Breast epithelium (tissue), 4 donors: ENCODE data around the gene CFHR1. TPM values are rescaled to one million over a fixed set of nuclear protein-coding genes. Genes with fewer than 3 reads are reported as not detected.
"Not testable (repeated sequence)": the region's sequence is repeated elsewhere in the genome, so short reads cannot be mapped to it uniquely, and the experiment has no call there.

Experiments used
- DNase-seq, 2 donors: peaks; one replicate each; pipeline ENCODE4 v3.0.0-alpha.2; 2019; ENCODE audit warnings: low spot score in 2 of 2
- H3K27ac ChIP-seq, 2 donors: fragments of 200-600 bp; sonication (generic) in 1 of 2; one replicate each; pipeline ENCODE4 v1.5.1; 2016 to 2019; ENCODE audit warnings: mild to moderate bottlenecking in 1 of 2
- H3K27me3 ChIP-seq, 2 donors: fragments of 200-600 bp; sonication (generic) in 1 of 2; one replicate each; pipeline versions ENCODE4 v1.5.1 to v1.6.0; 2017 to 2019; ENCODE audit warnings: control low read depth in 1 of 2, mild to moderate bottlenecking in 1 of 2
- H3K36me3 ChIP-seq: fragments of 200-600 bp; one replicate; pipeline ENCODE4 v1.5.1; 2019
- H3K4me1 ChIP-seq, 2 donors: fragments of 200-600 bp; sonication (generic); one replicate each; pipeline ENCODE4 v1.5.1; 2016 to 2019; ENCODE audit warnings: control low read depth in 1 of 2
- H3K4me3 ChIP-seq, 3 donors: fragments of 200-600 bp; sonication (generic); 1 replicate in 2 of 3; 2 replicates in 1 of 3; pipeline ENCODE4 v1.5.1; 2016 to 2019; ENCODE audit warnings: mild to moderate bottlenecking in 3 of 3, moderate library complexity in 2 of 3
- H3K9me3 ChIP-seq, 2 donors: fragments of 200-600 bp; sonication (generic) in 1 of 2; one replicate each; pipeline ENCODE4 v1.5.1; 2016 to 2019; ENCODE audit warnings: control low read depth in 1 of 2
- POLR2A ChIP-seq: fragments of 450-650 bp; IDR thresholded peaks from one replicate; pipeline ENCODE4 v1.6.1; 2016; ENCODE audit warnings: antibody characterized with exemption, mild to moderate bottlenecking, moderate library complexity
- POLR2AphosphoS5 ChIP-seq, 3 donors: sonication (generic); formaldehyde crosslinking; IDR thresholded peaks; one replicate each; pipeline ENCODE4 v1.6.1; 2017; ENCODE audit warnings: antibody characterized with exemption in 3 of 3
- intact Hi-C: fragments of 100-400 bp; cut with DNase I; formaldehyde crosslinking; loops from one replicate; pipeline ENCODE4 v1.15.1; 2023; ENCODE audit warnings: low total_unique reads
- total RNA-seq, 3 donors: library from RNA; depleted of rRNA; stranded (reverse); fragments of >200 nt; gene quantifications; one replicate each; pipeline ENCODE4 v1.1.0, GENCODE V29; 2016
- TF ChIP-seq, protein P1 (sequence below), 3 donors: fragments of 450-650 bp; IDR thresholded peaks; one replicate each; pipeline ENCODE4 v1.5.1; 2016 to 2017; ENCODE audit warnings: antibody characterized with exemption in 3 of 3, mild to moderate bottlenecking in 3 of 3, moderate library complexity in 3 of 3

The CFHR1 gene
- total RNA-seq, 3 donors from 2014 or later: not detected

- DNase-seq, H3K36me3 ChIP-seq, H3K4me1 ChIP-seq, H3K27me3 ChIP-seq, H3K4me3 ChIP-seq, H3K9me3 ChIP-seq, intact Hi-C loops, H3K27ac ChIP-seq: not testable (repeated sequence)
- TF ChIP-seq, protein P1, sequence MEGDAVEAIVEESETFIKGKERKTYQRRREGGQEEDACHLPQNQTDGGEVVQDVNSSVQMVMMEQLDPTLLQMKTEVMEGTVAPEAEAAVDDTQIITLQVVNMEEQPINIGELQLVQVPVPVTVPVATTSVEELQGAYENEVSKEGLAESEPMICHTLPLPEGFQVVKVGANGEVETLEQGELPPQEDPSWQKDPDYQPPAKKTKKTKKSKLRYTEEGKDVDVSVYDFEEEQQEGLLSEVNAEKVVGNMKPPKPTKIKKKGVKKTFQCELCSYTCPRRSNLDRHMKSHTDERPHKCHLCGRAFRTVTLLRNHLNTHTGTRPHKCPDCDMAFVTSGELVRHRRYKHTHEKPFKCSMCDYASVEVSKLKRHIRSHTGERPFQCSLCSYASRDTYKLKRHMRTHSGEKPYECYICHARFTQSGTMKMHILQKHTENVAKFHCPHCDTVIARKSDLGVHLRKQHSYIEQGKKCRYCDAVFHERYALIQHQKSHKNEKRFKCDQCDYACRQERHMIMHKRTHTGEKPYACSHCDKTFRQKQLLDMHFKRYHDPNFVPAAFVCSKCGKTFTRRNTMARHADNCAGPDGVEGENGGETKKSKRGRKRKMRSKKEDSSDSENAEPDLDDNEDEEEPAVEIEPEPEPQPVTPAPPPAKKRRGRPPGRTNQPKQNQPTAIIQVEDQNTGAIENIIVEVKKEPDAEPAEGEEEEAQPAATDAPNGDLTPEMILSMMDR (IDR thresholded peaks at IDR 0.05): peak in 1 of 3 donors; percentile 30
Observed at GRCh38 chr1:196827860-196828259, 8.3 kb downstream of the CFHR1 start.

DNA sequence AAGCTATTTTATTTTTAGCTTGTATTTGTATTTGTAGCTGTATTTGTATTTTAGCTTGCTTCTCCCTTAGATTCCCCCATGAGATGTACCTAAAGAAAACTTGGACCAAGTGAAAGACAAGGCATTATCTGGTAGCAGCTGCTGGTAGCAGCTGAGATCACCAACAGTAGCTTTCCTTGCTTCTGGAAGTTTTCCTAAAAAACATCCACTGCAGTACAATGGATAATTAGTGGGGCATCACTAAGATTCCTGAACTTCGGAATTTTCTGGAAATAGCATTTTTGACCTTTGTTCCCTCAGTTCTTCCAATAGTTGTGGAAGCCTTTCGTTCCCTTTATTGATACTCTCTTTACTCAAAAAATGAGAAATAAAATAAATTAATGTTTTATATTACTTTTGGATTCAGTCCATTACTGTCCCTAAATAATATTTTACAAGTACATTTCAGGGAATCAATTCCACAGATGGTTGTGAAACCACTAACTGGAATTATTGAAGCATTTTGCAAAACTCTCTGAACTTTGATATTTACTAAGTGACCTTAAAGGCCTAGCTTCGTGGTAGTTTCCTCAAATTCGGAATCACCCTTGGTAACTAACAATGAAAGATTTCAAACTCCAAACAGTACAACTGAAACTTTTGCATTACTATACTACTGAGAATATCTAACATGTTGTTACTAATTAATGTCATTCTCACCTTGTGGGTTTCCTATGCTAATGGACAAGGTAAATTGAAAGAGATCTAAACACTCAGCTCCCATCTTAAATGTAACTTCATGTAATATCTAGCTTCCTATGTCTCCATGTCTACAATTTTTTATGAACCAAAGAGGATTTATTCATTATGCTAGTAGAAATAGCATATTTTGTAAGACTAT, 30.3 kb downstream of the CFHR1 start:
- DNase-seq, H3K27ac ChIP-seq, H3K4me1 ChIP-seq, H3K9me3 ChIP-seq, H3K36me3 ChIP-seq, H3K4me3 ChIP-seq, intact Hi-C loops, H3K27me3 ChIP-seq: not testable (repeated sequence)

DNA sequence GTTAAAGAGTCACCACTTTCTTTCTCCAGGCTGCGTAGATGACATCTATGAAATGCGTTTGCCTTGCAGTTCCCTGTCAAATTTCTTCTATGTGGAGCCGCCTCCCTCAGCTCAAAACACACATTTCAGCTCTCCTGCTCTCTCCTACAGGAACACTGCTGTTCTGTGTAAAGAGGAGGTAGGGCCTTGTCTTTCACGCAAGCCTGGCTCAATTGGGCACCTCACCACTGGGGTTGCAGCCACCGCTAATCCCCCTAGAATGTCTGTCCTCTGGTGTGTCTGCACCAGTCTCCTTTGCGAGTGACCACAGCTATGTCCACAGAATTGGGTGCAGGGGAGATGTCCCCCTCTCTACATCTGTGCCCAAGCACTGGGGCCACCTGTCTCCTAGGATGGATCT, 36.5 kb downstream of the CFHR1 start:
- TF ChIP-seq POLR2A (no peak), POLR2AphosphoS5 (IDR thresholded peaks at IDR 0.05) (no peak)
- TF ChIP-seq, protein P1 (IDR thresholded peaks at IDR 0.05): no peak
- intact Hi-C loops: no loop called here

DNA sequence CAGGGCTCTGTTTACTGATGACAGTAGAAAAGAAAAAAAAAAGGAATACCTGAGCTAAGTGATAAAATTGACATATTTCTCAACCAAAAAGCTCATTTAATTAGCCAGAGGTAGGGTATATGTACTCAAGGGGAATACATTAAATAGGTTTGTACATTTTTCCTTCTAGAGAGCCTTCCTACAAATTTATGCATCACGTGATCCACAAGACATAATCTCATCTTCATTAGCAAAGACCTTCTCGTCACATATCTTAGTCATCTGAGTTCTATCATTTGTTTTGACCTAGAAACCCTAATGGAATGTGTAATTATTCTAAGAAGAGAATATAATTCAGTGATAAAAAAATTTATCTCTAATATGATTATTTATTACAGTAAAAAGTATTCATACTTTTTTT, 37.7 kb downstream of the CFHR1 start:
- DNase-seq: no peak
- intact Hi-C loops: no loop called here
- Histone ChIP-seq H3K27ac (no peak overlapping the region), H3K4me1 (no peaks in the 10 kb centered on the region), H3K4me3 (no peak overlapping the region), H3K36me3 (no peaks in the 10 kb centered on the region), H3K27me3 (no peaks in the 10 kb centered on the region), H3K9me3 (no peaks in the 10 kb centered on the region)
- TF ChIP-seq POLR2AphosphoS5 (IDR thresholded peaks at IDR 0.05) (no peak), POLR2A (no peak)
- TF ChIP-seq, protein P1 (IDR thresholded peaks at IDR 0.05): no peak

More for the DNA sequence above, 36.5 kb downstream of the CFHR1 start:
- no peaks in the 10 kb centered on the region for H3K27me3 ChIP-seq
- DNase-seq: no peak
- no peaks in the 10 kb centered on the region for H3K4me1 ChIP-seq
- H3K36me3 ChIP-seq: no peaks in the 10 kb centered on the region
- no peak overlapping the region for H3K4me3 ChIP-seq
- H3K9me3 ChIP-seq: no peaks in the 10 kb centered on the region
- no peak overlapping the region for H3K27ac ChIP-seq

DNA sequence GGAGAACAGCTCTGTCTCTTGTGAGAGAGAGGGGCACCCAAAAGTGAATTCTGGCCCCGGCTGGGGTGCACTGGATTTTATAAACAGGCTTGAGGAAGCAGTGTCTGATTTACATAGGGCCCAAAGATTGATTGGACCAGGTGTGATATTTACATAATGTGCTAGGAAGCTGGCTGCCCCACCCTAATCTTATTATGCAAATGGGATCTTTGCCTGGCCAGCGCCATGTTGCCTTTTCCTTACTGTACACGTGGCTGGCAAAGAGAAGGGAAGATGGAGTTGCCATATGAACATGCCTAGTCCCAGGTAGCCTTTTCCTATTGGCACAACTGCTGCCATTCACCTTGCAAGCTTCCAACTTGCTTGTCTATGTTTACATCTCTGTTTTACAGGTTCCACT, 39.3 kb downstream of the CFHR1 start:
- no peak overlapping the region for H3K4me3 ChIP-seq
- H3K27ac ChIP-seq: no peak overlapping the region
- peaks cover 0 to 6% of the 10 kb centered on the region in 2 donors for H3K9me3 ChIP-seq
- H3K27me3 ChIP-seq: no peaks in the 10 kb centered on the region
- TF ChIP-seq, protein P1 (IDR thresholded peaks at IDR 0.05): no peak
- no peak for TF ChIP-seq POLR2AphosphoS5 (IDR thresholded peaks at IDR 0.05)
- no peak for TF ChIP-seq POLR2A
- no peaks in the 10 kb centered on the region for H3K4me1 ChIP-seq
- intact Hi-C loops: no loop called here
- no peaks in the 10 kb centered on the region for H3K36me3 ChIP-seq
- DNase-seq: no peak
